Suppressor macrophage treated with lipopolysaccharide for 1 hour (primary cell): ENCODE measurements around the gene ALDOA.

Source experiments
- DNase-seq, 3 donors: peaks; one replicate each; pipeline ENCODE4 v3.0.0-alpha.2; 2020 to 2022

The ALDOA gene

DNA sequence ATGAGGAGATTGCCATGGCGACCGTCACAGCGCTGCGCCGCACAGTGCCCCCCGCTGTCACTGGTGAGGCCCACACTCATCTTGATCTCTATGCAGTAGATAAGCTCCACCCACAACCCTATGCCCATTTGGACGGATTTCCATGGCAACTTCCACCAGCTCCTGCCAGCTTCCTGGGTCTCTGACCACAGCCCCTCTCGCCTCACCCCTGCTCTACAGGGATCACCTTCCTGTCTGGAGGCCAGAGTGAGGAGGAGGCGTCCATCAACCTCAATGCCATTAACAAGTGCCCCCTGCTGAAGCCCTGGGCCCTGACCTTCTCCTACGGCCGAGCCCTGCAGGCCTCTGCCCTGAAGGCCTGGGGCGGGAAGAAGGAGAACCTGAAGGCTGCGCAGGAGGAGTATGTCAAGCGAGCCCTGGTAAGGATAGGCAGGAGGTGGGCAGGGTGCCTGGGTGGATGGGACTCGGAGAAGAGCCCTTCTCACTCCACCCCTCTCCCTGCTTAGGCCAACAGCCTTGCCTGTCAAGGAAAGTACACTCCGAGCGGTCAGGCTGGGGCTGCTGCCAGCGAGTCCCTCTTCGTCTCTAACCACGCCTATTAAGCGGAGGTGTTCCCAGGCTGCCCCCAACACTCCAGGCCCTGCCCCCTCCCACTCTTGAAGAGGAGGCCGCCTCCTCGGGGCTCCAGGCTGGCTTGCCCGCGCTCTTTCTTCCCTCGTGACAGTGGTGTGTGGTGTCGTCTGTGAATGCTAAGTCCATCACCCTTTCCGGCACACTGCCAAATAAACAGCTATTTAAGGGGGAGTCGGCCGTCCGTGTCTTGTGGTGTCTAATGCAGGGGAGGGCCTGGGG lies 4.3 kb downstream of the ALDOA start:
- DNase-seq: no peak

DNA sequence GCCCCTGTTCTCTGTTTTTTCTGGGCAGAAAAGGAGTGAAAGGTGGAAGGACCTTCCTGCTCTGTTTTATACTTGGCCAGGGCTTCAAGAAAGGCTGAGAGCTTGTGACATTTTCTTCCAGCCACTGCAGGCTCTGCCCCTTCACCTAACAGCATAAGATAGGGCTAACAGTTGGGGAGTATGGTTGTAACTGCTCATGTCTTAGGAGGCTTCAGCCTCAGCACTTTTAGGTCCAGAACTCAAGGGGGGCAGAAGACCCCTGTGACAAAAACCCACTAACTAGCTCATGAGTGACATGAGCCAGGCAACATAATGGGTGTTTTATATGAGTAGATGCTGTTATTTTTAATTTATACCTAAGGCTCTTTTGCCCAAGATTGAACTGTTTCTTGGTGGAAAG lies 4.9 kb downstream of the ALDOA start:
- no peak for DNase-seq

DNA sequence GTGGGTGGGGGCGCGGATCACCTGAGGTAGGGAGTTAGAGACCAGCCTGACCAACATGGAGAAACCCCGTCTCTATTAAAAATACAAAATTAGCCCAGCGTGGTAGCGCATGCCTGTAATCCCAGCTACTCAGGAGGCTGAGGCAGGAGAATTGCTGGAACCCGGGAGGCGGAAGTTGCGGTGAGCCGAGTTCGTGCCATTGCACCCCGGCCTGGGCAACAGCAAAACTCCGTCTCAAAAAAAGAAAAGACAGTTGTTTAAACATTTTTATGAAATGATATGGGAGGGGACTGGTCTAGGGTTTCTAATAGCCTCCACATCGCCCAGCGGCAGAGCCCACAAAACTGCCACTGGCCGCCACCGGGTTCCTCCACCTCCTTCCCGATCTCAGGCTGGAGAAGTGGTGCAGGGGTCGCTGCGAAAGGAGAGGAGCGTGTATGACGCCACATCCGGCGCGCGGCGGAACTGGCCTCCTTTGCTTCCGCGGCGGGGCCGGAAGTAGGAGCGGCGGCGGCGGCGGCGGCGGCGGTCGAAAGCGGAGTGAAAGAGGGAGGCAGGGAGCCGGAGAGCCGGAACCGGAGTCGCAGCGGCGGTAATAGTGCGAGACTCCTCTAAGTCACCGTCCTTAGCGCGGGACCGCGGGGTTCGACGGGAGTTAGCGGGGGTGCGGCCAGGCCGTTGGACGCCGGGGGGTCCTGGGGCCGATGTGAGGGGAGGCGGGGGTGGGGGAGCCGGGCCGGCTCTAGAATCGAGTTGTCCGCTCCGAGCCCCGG lies 10.1 kb downstream of the ALDOA start, which contains the start of gene PPP4C:
Gene PPP4C, plus strand, starts transcription at position 492 of the 773 bp plus-strand sequence. CDS start 384 bp downstream, outside the sequence.
- DNase-seq: peak; percentile 94 to 96 (median 95)

DNA sequence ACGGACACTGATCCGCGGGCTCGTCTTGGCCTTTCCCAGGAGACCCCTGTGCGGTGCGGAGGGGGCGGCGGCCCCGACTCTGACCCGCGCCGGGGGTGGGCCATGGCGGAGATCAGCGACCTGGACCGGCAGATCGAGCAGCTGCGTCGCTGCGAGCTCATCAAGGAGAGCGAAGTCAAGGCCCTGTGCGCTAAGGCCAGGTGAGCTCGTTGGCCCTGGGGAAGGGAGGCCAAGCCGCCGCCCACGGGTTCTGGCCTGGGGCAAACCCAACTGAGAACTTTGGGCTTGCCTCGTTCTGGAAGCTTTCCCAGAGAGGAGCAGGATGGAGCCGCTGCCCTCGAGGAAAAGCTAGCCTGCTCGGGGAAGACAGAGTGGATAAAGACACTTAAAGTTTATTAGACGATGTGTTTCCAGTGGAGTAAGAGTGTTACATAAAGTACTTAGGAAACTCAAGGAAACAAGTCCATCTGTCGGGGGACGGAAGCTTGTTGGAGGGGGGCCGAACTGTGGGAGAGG lies 10.8 kb downstream of the ALDOA start:
- DNase-seq: peak in 2 of 3 donors; percentile 32 to 39

DNA sequence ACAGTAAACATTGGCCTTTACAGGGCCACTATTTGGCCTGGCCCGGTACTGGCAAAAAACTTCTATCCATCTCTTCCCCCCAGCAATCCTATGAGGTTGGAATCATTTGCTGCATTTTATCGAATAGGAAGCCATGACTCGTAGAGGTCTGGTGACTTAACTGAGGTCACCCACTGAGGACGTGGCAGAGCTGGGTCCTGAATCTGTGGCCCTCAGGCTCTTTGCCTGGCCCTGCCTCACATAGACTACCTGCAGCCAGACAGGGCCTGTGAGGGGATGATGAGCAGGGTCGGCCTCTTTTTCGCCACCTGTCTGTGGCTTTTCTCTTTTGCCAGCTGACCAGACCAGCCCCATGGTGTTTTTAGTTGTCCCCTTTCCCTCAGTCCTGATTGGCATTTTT lies 12.1 kb downstream of the ALDOA start:
- peak; percentile 36 to 63 (median 39) for DNase-seq

DNA sequence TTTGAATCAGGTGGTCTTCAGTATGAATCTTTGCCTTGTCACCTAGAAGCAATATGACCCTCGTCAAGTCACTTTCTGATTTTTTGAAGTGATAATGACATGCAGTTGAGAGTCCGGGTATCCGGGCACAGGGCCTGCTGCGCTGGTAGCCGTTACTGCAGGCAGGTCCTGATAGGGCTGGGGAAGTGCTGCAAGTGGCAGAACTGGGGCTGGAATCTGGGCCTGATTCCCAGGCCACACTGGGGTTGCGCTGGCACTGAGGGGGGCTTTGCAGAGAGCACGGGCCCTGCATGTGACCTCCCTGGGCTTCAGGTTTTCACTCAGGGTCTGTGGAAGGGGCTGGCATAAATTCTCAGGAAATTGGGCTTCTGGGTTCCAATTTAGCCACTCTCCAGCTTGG lies 13.2 kb downstream of the ALDOA start:
- no peak for DNase-seq

DNA sequence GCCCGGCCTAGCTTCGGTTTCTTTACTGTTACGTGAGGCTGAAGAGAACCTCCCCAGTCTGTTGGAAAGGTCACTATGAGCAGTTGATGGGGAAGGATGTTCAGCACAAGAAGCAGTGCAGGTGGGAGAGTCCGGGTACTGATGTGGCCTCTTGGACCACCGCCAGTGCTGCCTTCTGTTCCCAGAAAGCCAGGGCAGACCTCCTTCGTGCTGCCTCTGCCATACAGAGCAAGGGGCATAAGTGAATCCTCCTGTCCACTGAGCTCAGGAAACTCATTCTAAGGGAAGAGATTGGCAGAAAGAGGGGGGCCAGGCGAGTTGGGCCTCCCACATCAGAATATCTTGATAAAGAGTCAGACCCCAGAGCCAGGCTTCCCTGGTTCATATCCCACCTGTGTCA lies 13.9 kb downstream of the ALDOA start:
- DNase-seq: no peak

DNA sequence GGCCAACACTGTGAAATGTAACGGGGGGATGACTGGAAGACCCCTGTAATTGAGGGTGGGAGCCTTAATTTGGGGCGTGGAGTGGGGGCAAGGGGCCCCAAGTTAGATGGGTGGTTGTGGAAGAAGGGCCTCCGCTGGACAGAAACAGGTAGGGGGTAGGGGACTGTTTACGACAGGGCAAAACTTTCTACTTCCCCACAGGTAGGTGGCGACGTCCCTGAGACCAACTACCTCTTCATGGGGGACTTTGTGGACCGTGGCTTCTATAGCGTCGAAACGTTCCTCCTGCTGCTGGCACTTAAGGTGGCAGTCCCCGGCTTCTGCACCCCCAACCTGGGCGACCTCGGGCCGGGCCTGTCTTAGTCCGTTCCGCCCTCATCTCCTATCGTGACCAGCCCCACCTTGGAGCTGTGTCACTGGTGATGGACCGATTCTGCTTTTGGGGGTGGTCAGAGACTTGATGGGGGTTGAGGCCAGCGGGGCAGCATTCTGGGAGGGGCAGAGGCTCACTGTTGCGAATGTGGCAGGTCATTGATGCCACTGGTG lies 17.1 kb downstream of the ALDOA start:
- DNase-seq: no peak

DNA sequence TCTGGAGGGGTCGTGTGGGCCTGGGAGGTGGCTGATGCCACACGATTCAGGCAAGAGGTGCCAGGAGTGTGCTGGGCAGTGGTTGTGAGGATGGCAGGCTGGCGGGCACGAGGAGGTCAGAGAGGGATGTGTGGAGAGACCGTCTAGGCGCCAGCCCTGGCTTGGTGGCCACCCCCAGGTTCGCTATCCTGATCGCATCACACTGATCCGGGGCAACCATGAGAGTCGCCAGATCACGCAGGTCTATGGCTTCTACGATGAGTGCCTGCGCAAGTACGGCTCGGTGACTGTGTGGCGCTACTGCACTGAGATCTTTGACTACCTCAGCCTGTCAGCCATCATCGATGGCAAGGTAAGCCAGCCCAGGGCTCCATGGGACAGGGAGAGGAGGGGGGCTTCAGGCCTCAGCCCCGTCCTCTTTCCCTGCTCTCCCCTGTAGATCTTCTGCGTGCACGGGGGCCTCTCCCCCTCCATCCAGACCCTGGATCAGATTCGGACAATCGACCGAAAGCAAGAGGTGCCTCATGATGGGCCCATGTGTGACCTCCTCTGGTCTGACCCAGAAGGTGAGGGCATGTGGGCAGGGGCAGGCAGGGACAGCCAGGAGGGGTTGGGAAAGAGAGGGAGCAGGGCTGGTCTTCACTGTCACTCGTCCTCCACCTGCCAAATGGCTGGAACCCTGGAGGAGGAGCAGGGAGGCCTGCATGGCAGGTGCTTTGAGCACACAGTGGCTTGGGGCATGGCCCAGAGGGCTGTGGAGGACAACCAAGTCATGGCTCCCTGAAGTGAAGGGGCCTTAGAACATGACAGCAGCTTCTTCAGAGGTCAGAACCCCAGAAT lies 17.9 kb downstream of the ALDOA start:
- DNase-seq: no peak

DNA sequence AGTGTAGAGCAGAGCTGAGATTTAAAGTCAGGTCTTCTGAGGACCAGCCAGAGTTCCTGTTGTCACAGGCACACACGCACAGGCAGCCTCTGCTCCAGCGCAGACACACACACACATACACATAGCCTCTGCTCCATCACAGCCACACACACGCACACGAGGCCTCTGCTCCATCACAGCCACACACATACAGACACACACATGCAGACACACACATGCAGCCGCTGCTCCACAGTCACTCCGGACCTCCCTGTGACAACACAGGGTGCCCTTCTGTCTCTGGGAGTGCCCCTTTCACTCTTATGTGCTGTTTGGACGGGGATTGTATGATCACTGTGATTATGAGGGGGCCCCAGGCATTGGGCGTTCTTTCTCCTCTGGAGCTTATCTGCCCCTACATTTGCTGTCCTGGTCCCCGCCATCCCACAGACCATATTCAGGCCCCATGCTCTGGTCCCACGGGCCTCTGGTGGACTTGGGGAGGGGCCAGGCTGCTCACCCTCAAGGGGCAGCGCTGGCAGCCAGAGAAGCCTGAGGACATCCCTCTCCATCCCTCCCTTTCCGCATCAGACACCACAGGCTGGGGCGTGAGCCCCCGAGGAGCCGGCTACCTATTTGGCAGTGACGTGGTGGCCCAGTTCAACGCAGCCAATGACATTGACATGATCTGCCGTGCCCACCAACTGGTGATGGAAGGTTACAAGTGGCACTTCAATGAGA lies 18.7 kb downstream of the ALDOA start:
- DNase-seq: no peak

DNA sequence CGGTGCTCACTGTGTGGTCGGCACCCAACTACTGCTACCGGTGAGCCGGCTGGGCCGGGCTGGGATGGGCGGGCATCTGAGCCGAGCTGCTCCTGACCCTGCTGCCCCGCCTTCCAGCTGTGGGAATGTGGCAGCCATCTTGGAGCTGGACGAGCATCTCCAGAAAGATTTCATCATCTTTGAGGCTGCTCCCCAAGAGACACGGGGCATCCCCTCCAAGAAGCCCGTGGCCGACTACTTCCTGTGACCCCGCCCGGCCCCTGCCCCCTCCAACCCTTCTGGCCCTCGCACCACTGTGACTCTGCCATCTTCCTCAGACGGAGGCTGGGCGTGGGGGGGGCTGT lies 19.2 kb downstream of the ALDOA start:
- DNase-seq: peak in 1 of 3 donors; percentile 53

DNA sequence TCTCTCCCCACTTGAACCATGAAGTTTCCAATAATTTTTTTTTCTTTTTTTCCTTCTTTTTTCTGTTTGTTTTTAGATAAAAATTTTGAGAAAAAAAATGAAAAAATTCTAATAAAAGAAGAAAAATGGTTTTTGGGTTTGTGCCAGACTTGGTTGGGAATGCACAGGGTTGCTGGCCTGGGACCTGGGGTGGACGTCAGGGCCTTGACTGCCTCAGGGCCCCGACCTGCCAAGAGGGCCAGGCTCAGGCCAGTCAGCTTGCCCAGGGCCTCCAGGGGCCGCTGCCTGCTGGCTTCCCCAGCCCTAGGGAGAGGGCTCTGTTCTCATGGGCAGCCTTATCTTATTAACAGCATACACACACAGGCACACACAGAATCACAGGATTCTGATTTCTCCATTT lies 19.7 kb downstream of the ALDOA start:
- no peak for DNase-seq

DNA sequence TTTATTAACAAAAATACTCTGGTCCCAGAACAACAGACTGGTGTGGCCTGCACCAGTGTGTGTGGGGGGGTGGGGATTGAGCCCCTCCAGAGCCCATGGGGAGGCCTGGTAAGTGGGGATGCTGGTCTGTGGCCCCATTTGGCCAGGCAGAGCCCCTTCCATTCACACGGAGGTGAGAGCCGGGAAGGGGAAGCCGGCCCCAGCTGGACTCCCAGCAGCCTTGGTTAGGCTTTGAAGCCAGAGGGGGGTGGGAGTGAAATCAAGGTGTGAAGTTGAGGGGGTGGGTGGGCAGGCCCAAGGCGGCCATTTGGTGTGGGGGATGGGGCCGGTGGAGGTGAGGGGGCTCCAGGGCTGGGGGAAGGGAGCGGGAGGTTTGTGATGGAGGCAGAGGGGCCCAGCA lies 20.3 kb downstream of the ALDOA start:
- no peak for DNase-seq

DNA sequence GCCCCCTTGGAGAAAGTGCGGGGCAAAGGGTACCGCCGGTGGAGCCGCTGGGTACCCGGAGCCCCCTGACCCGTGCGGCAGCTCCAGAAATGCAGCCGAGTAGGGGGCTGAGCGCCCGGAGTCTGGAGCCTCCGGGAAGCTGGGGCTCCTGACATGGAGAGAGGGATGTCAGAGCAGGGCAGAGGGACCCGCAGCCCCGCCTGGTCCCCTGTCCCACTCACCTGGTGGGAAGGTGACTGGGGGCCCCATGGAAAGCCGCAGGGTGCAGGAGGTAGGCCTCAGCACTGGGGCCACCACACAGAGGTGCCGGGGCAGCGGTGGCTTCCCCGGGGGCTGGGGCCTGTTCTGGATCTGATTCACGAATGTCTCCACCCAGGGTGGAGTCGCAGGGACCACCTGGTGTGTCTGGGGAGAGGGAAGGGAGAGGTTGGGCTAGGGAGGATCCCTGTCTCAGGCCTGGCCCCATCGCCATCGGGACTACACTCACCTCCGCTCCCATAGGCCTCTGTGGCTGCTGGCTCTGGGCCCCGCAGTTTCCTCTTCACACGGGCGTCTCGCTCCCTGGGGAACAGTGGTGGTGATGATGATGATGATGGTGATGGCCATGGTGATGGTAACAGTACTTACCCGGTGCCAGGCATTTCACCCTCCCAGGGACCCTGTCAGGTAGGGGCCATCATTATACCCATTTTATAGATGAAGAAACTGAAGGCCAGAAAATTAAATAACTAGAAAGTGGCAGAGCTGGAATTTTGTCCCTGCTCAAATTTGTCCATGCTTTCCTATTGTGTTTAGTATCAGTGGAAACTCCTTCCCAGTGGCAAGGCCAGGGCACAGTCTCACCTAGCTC lies 21.0 kb downstream of the ALDOA start:
- DNase-seq: no peak

DNA sequence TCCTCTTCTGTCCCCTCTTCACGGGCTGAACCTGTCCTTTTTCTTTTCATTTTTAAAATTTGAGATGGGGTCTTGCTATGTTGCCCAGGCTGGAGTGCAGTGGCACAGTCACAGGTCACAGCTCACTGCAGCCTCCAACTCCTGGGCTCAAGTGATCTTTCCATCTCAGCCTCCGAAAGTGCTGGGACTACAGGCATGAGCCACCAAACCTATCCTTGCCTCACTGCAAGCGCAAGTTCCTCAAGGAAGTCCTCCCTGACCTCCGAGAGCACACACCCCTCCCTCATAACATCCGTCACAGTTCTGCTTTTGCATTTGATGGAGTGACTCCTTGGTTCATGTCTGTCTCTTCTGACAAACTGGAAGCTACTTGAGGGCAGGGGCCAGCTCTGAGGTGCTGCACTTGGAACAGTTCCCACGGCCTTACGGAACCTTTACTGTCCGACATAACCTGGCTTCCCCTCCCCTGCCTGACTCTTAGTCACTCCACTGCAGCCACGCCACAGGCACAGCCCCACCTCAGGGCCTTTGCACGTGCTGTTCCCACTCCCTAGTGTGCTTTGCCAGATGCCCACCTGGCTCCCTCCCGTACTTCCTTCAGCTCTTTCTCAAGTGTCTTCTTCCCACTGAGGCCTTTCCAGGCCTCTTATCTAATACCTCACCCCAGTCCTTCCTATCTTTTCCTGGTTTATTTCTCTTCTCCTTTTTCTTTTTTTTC lies 21.8 kb downstream of the ALDOA start:
- peak; percentile 83 to 88 (median 86) for DNase-seq

DNA sequence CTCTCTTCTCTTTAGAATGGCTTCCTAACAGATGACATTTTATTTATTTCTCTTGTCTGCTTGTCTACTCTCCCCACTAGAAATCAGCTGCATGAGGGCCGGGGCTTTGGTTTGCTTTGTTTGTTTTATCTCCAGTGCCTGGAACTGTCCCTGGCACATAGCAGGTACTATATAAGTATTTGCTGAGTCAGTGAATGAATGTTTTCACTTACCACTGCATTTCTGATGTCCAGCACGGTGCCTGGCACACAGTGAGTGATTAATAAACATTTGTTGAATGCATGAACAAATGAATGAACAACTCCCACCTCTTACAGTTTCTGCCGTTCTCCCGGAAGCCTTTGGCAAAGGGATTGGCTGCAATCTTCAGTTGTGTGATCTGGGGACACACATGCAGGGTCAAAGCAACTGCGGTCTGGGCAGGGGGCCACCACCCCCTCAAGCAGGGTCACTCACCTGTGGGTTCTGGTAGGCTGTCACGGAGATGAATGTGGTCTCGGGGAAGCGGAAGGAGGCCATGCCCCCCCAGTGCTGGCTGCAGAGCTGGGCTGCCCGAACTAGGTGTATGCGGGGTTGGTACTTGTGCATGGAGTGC lies 22.8 kb downstream of the ALDOA start:
- DNase-seq: no peak

DNA sequence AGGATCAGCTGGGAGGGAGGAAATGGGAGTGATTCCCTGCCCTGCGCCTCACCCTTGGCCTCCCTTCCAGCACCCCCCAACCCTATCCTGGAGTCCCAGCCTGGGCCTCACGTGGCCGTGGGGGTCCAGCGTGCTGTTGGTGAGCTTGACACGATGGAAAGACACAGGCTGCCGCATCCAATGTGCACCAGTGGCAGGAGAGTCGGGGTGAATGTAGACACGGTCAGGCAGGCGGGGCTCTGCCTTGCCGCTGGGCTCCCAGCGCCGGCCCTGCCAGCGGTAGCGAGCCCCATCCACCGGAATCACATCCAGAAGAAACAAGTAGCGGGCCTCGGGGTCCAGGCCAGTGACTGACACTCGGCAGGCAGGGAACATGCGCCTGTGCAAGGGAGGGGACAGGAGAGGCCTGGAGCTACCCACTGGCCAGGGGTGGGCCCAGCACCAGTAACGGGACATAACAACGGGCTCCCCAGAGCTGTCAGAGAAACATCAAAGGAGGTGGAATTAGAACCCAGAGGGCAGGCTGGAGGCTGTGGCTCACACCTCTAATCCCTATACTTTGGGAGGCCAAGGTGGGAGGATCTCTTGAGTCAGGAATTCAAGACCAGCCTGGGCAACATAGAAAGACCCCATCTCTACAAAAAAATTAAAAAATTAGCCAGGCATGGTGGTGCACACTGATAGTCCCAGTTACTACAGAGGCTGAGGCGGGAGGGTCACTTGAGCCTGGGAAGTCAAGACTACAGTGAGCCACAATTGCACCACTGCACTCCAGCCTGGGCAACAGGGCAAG lies 23.5 kb downstream of the ALDOA start:
- no peak for DNase-seq

DNA sequence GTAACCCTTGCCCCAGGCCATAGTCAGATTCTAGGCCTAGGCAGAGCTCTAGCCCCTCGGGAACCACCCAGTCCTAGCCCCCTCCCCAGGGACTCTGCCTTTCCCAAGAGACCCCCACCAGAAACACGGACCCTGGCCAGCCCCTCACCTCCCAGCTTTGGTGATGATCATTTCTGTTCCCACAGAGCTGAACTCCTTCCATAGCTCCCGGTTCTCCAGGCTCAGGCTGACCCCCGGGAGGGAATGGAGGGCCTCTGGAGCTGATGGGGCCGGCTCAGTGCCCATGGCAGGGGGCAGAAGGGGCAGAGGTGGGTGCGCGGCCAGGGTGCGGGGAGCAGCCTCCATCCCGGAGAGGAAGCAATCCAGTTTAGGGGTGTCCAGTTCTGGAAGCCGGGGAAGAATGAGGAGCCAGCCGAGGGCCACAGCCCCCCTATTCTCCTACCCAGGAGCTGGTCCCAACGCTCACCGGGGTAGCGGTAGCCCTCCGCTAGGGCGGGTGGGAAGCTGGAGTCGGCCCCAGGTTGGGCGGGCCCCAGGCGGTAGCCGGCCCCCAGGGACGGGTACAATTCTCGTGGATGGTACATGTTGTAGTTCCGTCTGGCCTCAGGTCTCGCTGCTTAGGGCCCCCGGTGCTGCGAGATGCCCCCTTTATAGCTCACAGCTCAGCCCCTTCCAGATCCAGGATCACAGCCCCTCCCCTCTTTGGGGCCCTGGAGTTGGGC lies 25.2 kb downstream of the ALDOA start:
- DNase-seq: no peak
